HCT116 (cell line): ENCODE measurements around the gene ZHX3. TPM values are rescaled to one million over a fixed set of nuclear protein-coding genes. Genes with fewer than 3 reads are reported as not detected.

Source experiments
- ATAC-seq: fragments of 200-7000 bp; cut with Tn5 transposase; 2 replicates; pipeline ENCODE4 v1.9.1; 2020; ENCODE audit warnings: mild to moderate bottlenecking, moderate library complexity
- BruUV-seq: library from RNA; stranded (reverse); fragments of 400-500 nt; replicated peaks from 2 replicates; lab custom pipeline; 2021; lab: Mats Ljungman, UMichigan
- CTCF ChIA-PET: fragments of 300-600 bp; sonication (Branson Sonifier 250); formaldehyde crosslinking; loops from one replicate; lab custom pipeline; 2021; ENCODE audit warnings: antibody characterized with exemption; lab: Charles Lee
- POLR2A ChIA-PET: fragments of 300-600, 350-600 bp; sonication (Branson Sonifier 250); formaldehyde crosslinking; loops from one replicate; lab custom pipeline; 2021; ENCODE audit warnings: antibody characterized with exemption; lab: Charles Lee
- RAD21 ChIA-PET, 2 experiments: fragments of 300-600 bp; sonication (Branson Sonifier 250); formaldehyde crosslinking; loops; one replicate each; lab custom pipeline; 2023; ENCODE audit warnings: low total read pairs in 2 of 2; ENCODE audit not compliant: uncharacterized antibody in 2 of 2, unreplicated experiment in 2 of 2, low non-redundant PET in 1 of 2; lab: Charles Lee
- DNase-seq: peaks from one replicate; pipeline ENCODE4 v3.0.0-alpha.2; 2010; ENCODE audit warnings: low read depth, low spot score
- H2AFZ ChIP-seq: fragments of 200-600 bp; shearing (Covaris generic), sonication (generic); 2 replicates; pipeline ENCODE4 v1.6.1; 2017; ENCODE audit warnings: low read depth, mixed run types, mixed read lengths, antibody characterized with exemption, low read length; ENCODE audit not compliant: poor library complexity, severe bottlenecking
- H3K27ac ChIP-seq: 2 replicates; pipeline ENCODE4 v1.5.1; 2012; ENCODE audit warnings: low read depth, low read length
- H3K27me3 ChIP-seq: fragments of 200-600 bp; sonication (generic); 2 replicates; pipeline ENCODE4 v1.6.1; 2016; ENCODE audit warnings: mixed run types, low read length, mixed read lengths; ENCODE audit not compliant: insufficient read depth
- H3K36me3 ChIP-seq, 2 experiments: fragments of 200-500 bp in 1 of 2; fragments of 200-600 bp in 1 of 2; sonication (Bioruptor generic) in 1 of 2; sonication (generic) in 1 of 2; 2 replicates each; pipeline versions ENCODE4 v1.5.1 to v1.6.1; 2014 to 2016; ENCODE audit warnings: low read length in 2 of 2, inconsistent platforms in 1 of 2, mixed read lengths in 1 of 2, mixed run types in 1 of 2; ENCODE audit not compliant: insufficient read depth in 2 of 2, control insufficient read depth in 1 of 2
- H3K4me1 ChIP-seq, 2 experiments: fragments of 200-600 bp in 1 of 2; sonication (generic) in 1 of 2; 2 replicates each; pipeline versions ENCODE4 v1.5.1 to v1.6.1; 2012 to 2017; ENCODE audit warnings: low read length in 2 of 2, inconsistent platforms in 1 of 2, mild to moderate bottlenecking in 1 of 2, mixed read lengths in 1 of 2, mixed run types in 1 of 2, moderate library complexity in 1 of 2; ENCODE audit not compliant: insufficient read depth in 2 of 2, control insufficient read depth in 1 of 2
- H3K4me2 ChIP-seq: fragments of 200-600 bp; sonication (generic); 2 replicates; pipeline ENCODE4 v1.6.1; 2017; ENCODE audit warnings: mixed run types, low read length, mixed read lengths
- H3K4me3 ChIP-seq, 2 experiments: fragments of 200-600 bp in 1 of 2; sonication (generic) in 1 of 2; replicated peaks in 1 of 2; 2 replicates each; pipeline ENCODE4 v1.5.1; 2011 to 2016; ENCODE audit warnings: low read length in 2 of 2, control low read depth in 1 of 2, low read depth in 1 of 2, mild to moderate bottlenecking in 1 of 2, mixed read lengths in 1 of 2, mixed run types in 1 of 2
- H3K79me2 ChIP-seq: fragments of 200-600 bp; sonication (generic); 2 replicates; pipeline ENCODE4 v1.6.1; 2017; ENCODE audit warnings: mild to moderate bottlenecking, mixed run types, low read length, moderate library complexity, mixed read lengths; ENCODE audit not compliant: insufficient read depth
- H3K9ac ChIP-seq: fragments of 200-600 bp; sonication (generic); 2 replicates; pipeline ENCODE4 v1.6.1; 2016; ENCODE audit warnings: low read length, mixed read lengths
- H3K9me2 ChIP-seq: fragments of 200-600 bp; sonication (generic), shearing (Covaris generic); 2 replicates; pipeline ENCODE4 v1.6.1; 2017; ENCODE audit warnings: mixed run types, mild to moderate bottlenecking, moderate library complexity; ENCODE audit not compliant: insufficient read depth
- H3K9me3 ChIP-seq, 2 experiments: fragments of 200-500 bp in 1 of 2; fragments of 200-600 bp in 1 of 2; sonication (Bioruptor generic) in 1 of 2; sonication (generic) in 1 of 2; 2 replicates each; pipeline ENCODE4 v1.6.1; 2014 to 2017; ENCODE audit warnings: low read length in 2 of 2, mixed read lengths in 2 of 2, inconsistent platforms in 1 of 2, low read depth in 1 of 2, mild to moderate bottlenecking in 1 of 2, mixed run types in 1 of 2, moderate library complexity in 1 of 2; ENCODE audit not compliant: control insufficient read depth in 1 of 2, insufficient read depth in 1 of 2
- H4K20me1 ChIP-seq: fragments of 200-600 bp; sonication (generic), shearing (Covaris generic); 2 replicates; pipeline ENCODE4 v1.6.1; 2017; ENCODE audit warnings: mixed run types, mild to moderate bottlenecking, moderate library complexity; ENCODE audit not compliant: insufficient read depth
- EGR1 ChIP-seq: IDR thresholded peaks from 2 replicates; pipeline ENCODE4 v1.6.1; 2012; ENCODE audit warnings: low read depth
- ELF1 ChIP-seq: IDR thresholded peaks from 2 replicates; pipeline ENCODE4 v1.6.1; 2012; ENCODE audit warnings: low read depth, borderline replicate concordance
- EZH2 ChIP-seq: fragments of 200-600 bp; sonication (generic); IDR thresholded peaks from 2 replicates; pipeline ENCODE4 v1.6.1; 2017; ENCODE audit warnings: antibody characterized with exemption, mixed run types
- FOSL1 ChIP-seq: IDR thresholded peaks from 2 replicates; pipeline ENCODE4 v1.6.1; 2012; ENCODE audit warnings: low read depth
- RAD21 ChIP-seq: IDR thresholded peaks from 2 replicates; pipeline ENCODE4 v1.6.1; 2012; ENCODE audit warnings: low read depth, mild to moderate bottlenecking
- REST ChIP-seq: IDR thresholded peaks from 2 replicates; pipeline ENCODE4 v1.6.1; 2012; ENCODE audit warnings: low read depth
- SP1 ChIP-seq: IDR thresholded peaks from 2 replicates; pipeline ENCODE4 v1.6.1; 2012; ENCODE audit warnings: low read depth
- SRF ChIP-seq: IDR thresholded peaks from 2 replicates; pipeline ENCODE4 v1.6.1; 2012; ENCODE audit warnings: low read depth
- YY1 ChIP-seq: IDR thresholded peaks from 2 replicates; pipeline ENCODE4 v1.6.1; 2011; ENCODE audit warnings: low read length, low read depth, moderate library complexity, mild to moderate bottlenecking; ENCODE audit not compliant: insufficient replicate concordance; ENCODE audit errors: extremely low read depth
- ZBTB33 ChIP-seq: IDR thresholded peaks from 2 replicates; pipeline ENCODE4 v1.6.1; 2011; ENCODE audit warnings: mild to moderate bottlenecking, low read length, moderate library complexity; ENCODE audit not compliant: insufficient replicate concordance; ENCODE audit errors: extremely low read depth
- intact Hi-C: fragments of 100-400 bp; cut with micrococcal nuclease; formaldehyde crosslinking; loops from 2 replicates; pipeline ENCODE4 v1.10.0; 2022
- total RNA-seq: library from RNA; stranded (reverse); gene quantifications from one replicate; pipeline ENCODE4 v1.2.1, GENCODE V29; 2021; ENCODE audit not compliant: unreplicated experiment
- TF ChIP-seq, protein P1 (sequence below): IDR thresholded peaks from 2 replicates; pipeline ENCODE4 v1.6.1; 2012

ZHX3 gene
- total RNA-seq, 1 experiment from 2014 or later, result 13.3 TPM

GRCh38 chr20:41268917-41269652, 48.4 kb downstream of the ZHX3 start:
- no peak overlapping the region for H3K9ac ChIP-seq
- H3K79me2 ChIP-seq, result no peaks in the 10 kb centered on the region
- no peak for DNase-seq
- intact Hi-C loops, result no loop called here
- no peak for TF ChIP-seq EZH2
- no peak for TF ChIP-seq SRF
- TF ChIP-seq, all 23 proteins: peak for 0
- H4K20me1 ChIP-seq, result no peaks in the 10 kb centered on the region
- H3K4me2 ChIP-seq, result no peak overlapping the region
- ATAC-seq, result no peak
- no peak overlapping the region for H3K27ac ChIP-seq
- no peaks in the 10 kb centered on the region for H3K27me3 ChIP-seq
- H2AFZ ChIP-seq, result no peak overlapping the region
- no peaks in the 10 kb centered on the region for H3K36me3 ChIP-seq
- no peaks in the 10 kb centered on the region for H3K9me2 ChIP-seq
- ChIA-PET CTCF (no interaction called here), RAD21 (no interaction called here), POLR2A (no interaction called here)
- no peaks in the 10 kb centered on the region for H3K9me3 ChIP-seq
- BruUV-seq, result no TSS peak
- H3K4me3 ChIP-seq, result no peak overlapping the region
- no peaks in the 10 kb centered on the region for H3K4me1 ChIP-seq

DNA sequence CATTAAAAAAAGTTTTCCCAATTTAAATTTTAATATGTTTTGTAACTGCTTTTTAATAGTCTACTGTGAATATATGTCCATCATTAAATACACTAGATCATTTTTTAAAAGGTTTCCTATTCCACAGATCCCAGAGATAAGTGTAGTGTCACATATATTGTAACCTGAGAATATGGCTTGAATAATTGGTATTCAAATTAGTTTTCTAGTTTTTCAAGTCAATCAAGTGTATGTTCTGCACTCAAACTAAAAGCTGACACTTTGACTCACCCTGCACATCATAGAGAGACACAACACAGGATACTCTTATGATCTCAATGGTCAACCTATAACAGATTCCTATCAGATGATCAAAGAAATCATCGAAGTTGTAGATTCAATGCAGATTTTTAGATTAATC, 49.1 kb downstream of the ZHX3 start:
- Histone ChIP-seq H3K4me2 (no peak overlapping the region), H3K36me3 (no peaks in the 10 kb centered on the region), H3K9me2 (no peaks in the 10 kb centered on the region), H3K27me3 (no peaks in the 10 kb centered on the region), H3K4me1 (no peaks in the 10 kb centered on the region), H3K9me3 (no peaks in the 10 kb centered on the region), H3K27ac (no peak overlapping the region), H2AFZ (no peak overlapping the region), H3K79me2 (no peaks in the 10 kb centered on the region), H3K4me3 (no peak overlapping the region), H4K20me1 (no peaks in the 10 kb centered on the region), H3K9ac (no peak overlapping the region)
- CTCF ChIA-PET, result no interaction called here
- POLR2A ChIA-PET, result no interaction called here
- BruUV-seq, result no TSS peak
- RAD21 ChIA-PET, result no interaction called here
- DNase-seq, result no peak
- intact Hi-C loops, result no loop called here
- no peak for ATAC-seq
- TF ChIP-seq, protein P1, sequence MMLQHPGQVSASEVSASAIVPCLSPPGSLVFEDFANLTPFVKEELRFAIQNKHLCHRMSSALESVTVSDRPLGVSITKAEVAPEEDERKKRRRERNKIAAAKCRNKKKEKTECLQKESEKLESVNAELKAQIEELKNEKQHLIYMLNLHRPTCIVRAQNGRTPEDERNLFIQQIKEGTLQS, result no peak
- TF ChIP-seq YY1 (no peak), ZBTB33 (no peak), ELF1 (no peak), SRF (no peak), RAD21 (no peak), FOSL1 (no peak), REST (no peak), SP1 (no peak), EGR1 (no peak)
